SK-N-SH treated with all-trans-retinoic acid at 6 μM for 48 hours (cell line): ENCODE results near the gene TMEM87B.

Experiments
- CREB5 ChIP-seq: fragments of 250-450 bp; sonication (Bioruptor Pico); IDR thresholded peaks from 2 replicates; pipeline ENCODE4 v1.5.1; 2020; ENCODE audit warnings: low read depth, mild to moderate bottlenecking, moderate library complexity
- GLIS3 ChIP-seq: fragments of 250-450 bp; sonication (Bioruptor Pico); IDR thresholded peaks from 2 replicates; pipeline ENCODE4 v1.5.0; 2020; ENCODE audit warnings: mild to moderate bottlenecking, moderate library complexity
- SNAI2 ChIP-seq: fragments of 250-450 bp; sonication (Bioruptor Pico); IDR thresholded peaks from 2 replicates; pipeline ENCODE4 v1.5.0; 2020; ENCODE audit warnings: mild to moderate bottlenecking, moderate library complexity
- ZFP3 ChIP-seq: fragments of 250-450 bp; sonication (Bioruptor Pico); IDR thresholded peaks from 2 replicates; pipeline ENCODE4 v1.5.0; 2020; ENCODE audit warnings: mild to moderate bottlenecking, moderate library complexity
- ZNF565 ChIP-seq: fragments of 450-650 bp; formaldehyde crosslinking; conservative IDR thresholded peaks from 2 replicates; pipeline ENCODE4 v1.5.0; 2020; ENCODE audit warnings: low read depth, mild to moderate bottlenecking, moderate library complexity
- ZNF70 ChIP-seq: fragments of 450-650 bp; formaldehyde crosslinking; IDR thresholded peaks from 2 replicates; pipeline ENCODE4 v1.5.0; 2020; ENCODE audit warnings: mild to moderate bottlenecking, moderate library complexity

GRCh38 chr2:112084689-112085374, 29.8 kb downstream of the TMEM87B start:
- TF ChIP-seq ZNF565 (CRISPR knock-in tag) (no peak), CREB5 (no peak), ZFP3 (CRISPR knock-in tag) (no peak), GLIS3 (CRISPR knock-in tag) (no peak), ZNF70 (CRISPR knock-in tag) (no peak), SNAI2 (CRISPR knock-in tag) (no peak)
